Subcutaneous adipose tissue (tissue), 4 donors: ENCODE measurements around the gene TCTN2. TPM values are rescaled to one million over a fixed set of nuclear protein-coding genes. Genes with fewer than 3 reads are reported as not detected.

Experiments used
- CTCF ChIP-seq: fragments of 450-650 bp; IDR thresholded peaks from one replicate; pipeline ENCODE4 v1.5.1; 2016; ENCODE audit warnings: low read depth, mild to moderate bottlenecking, control low read depth, antibody characterized with exemption, moderate library complexity
- total RNA-seq, 4 donors: library from RNA; depleted of rRNA; stranded (reverse); fragments of >200 nt; gene quantifications; one replicate each; pipeline ENCODE4 v1.1.0, GENCODE V29; 2016

Gene TCTN2
- total RNA-seq, 4 donors from 2014 or later, result 4.5 to 7.7 (median 5.5) TPM

- TF ChIP-seq CTCF, result no peak
Observed at GRCh38 chr12:123713398-123713797, 42.5 kb downstream of the TCTN2 start.

GRCh38 chr12:123713823-123714585 lies 43.1 kb downstream of the TCTN2 start:
- TF ChIP-seq CTCF, result no peak

DNA sequence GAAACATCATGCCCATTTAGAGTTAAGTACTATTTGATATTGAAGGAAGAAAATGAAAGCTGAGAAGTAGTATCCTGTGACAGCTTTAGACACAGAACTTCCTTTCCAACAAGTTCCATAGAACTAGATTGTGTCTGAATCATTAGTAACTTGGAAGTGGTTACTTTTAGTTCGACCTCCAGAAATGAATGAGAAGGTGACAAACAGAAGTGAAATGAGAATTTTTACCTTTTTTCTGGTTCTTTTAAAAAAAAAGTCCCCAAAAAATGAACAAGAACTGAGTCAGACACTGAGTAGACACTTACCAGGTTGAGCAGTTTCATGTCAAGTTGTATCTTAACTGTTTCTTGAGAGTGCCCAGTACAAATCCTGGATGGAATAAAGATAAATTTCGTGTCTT lies 44.3 kb downstream of the TCTN2 start:
- no peak for TF ChIP-seq CTCF

DNA sequence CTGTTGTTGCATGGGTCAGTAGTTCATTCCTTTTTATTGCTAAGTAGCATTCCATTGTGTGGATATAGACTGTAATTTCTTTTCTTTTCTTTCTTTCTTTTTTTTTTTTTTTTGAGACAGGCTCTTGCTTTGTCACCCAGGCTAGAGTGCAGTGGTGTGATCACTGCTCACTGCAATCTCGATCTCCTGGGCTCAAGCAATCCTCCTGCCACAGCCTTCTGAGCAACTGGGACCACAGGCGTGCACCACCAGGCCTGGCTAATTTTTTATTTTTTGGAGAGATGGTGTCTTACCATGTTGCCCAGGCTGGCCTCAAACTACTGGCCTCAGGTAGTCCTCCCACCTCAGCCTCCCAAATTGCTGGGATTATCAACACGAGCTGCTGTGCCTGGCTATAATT lies 46.4 kb downstream of the TCTN2 start:
- TF ChIP-seq CTCF, result no peak

GRCh38 chr12:123720141-123720814 lies 49.4 kb downstream of the TCTN2 start:
- no peak for TF ChIP-seq CTCF

DNA sequence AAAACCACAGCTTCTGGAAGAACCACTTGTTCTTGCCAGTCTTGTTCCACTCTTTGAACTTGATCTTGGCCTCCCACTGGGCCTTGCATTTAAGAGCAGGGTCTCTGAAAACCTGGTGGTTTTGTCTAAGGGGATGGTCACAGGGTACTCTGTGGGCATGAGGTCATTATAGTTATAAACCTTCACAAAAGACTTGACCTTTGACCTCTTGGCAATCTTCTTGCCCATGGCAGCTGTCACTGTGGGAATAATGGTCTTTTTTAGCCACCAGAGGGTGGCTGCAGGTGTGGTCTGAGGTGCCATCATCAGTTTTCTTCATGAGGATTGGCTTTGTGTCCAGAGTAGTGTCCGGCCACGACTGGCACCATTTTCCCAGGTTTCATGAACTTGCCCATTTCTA lies 50.3 kb downstream of the TCTN2 start:
- TF ChIP-seq CTCF, result no peak

GRCh38 chr12:123723011-123723410 lies 52.1 kb downstream of the TCTN2 start:
- TF ChIP-seq CTCF, result no peak
